Measurements from ENCODE around the gene LRRC51.
"Not testable (repeated sequence)": the region's sequence is repeated elsewhere in the genome, so short reads cannot be mapped to it uniquely, and the experiment has no call there.

LRRC51 gene

GRCh38 chr11:72105888-72106287 lies 25.2 kb downstream of the LRRC51 start, which contains the start of gene TOMT:
TSS of gene TOMT (plus strand) at chr11:72105924. CDS start at chr11:72105952, 28 bp downstream.
- no peak for DNase-seq (ENCODE audit: low read depth, low spot score)

GRCh38 chr11:72111300-72112142 lies 30.9 kb downstream of the LRRC51 start:
- DNase-seq (ENCODE audit: low read depth, low spot score): no peak

- peak; percentile 96 for DNase-seq (ENCODE audit: low read depth, low spot score)
These were observed 31.7 kb downstream of the LRRC51 start, which contains the start of gene ANAPC15 for GRCh38 chr11:72112143-72112977. TSS of gene ANAPC15 (minus strand) at chr11:72112695. CDS start at chr11:72111276, 1,419 bp downstream.

- DNase-seq (ENCODE audit: low read depth, low spot score): no peak
These were observed 32.5 kb downstream of the LRRC51 start for GRCh38 chr11:72112978-72113808.

- DNase-seq (ENCODE audit: low read depth, low spot score): no peak
These were observed 33.9 kb downstream of the LRRC51 start for GRCh38 chr11:72114570-72114969.

- DNase-seq (ENCODE audit: low read depth, low spot score): no peak
These were observed 35.5 kb downstream of the LRRC51 start for GRCh38 chr11:72116019-72116755.

GRCh38 chr11:72119198-72119597 lies 38.5 kb downstream of the LRRC51 start:
- DNase-seq (ENCODE audit: low read depth, low spot score): no peak

- no peak for DNase-seq (ENCODE audit: low read depth, low spot score)
These were observed 40.3 kb downstream of the LRRC51 start for GRCh38 chr11:72120930-72121329.

GRCh38 chr11:72122607-72123006 lies 42.0 kb downstream of the LRRC51 start:
- DNase-seq (ENCODE audit: low read depth, low spot score): no peak

GRCh38 chr11:72123117-72123653 lies 42.5 kb downstream of the LRRC51 start:
- DNase-seq (ENCODE audit: low read depth, low spot score): no peak

- no peak for DNase-seq (ENCODE audit: low read depth, low spot score)
These were observed 43.4 kb downstream of the LRRC51 start for GRCh38 chr11:72124046-72124445.

GRCh38 chr11:72125956-72126355 lies 45.3 kb downstream of the LRRC51 start:
- DNase-seq (ENCODE audit: low read depth, low spot score): no peak

GRCh38 chr11:72127923-72128322 lies 47.3 kb downstream of the LRRC51 start:
- no peak for DNase-seq (ENCODE audit: low read depth, low spot score)

GRCh38 chr11:72129381-72129780 lies 48.7 kb downstream of the LRRC51 start:
- DNase-seq (ENCODE audit: low read depth, low spot score): no peak

GRCh38 chr11:72132646-72133045 lies 52.0 kb downstream of the LRRC51 start:
- no peak for DNase-seq (ENCODE audit: low read depth, low spot score)

GRCh38 chr11:72135473-72135872 lies 54.8 kb downstream of the LRRC51 start, which contains the start of gene FOLR3:
TSS of gene FOLR3 (plus strand) at chr11:72135725. CDS start at chr11:72135953, 228 bp downstream.
- not testable (repeated sequence) for DNase-seq (ENCODE audit: low read depth, low spot score)

GRCh38 chr11:72135891-72136683 lies 55.4 kb downstream of the LRRC51 start:
- DNase-seq (ENCODE audit: low read depth, low spot score): no peak

- no peak for DNase-seq (ENCODE audit: low read depth, low spot score)
These were observed 56.1 kb downstream of the LRRC51 start for GRCh38 chr11:72136684-72137262.

GRCh38 chr11:72138821-72139390 lies 58.3 kb downstream of the LRRC51 start:
- no peak for DNase-seq (ENCODE audit: low read depth, low spot score)

All from brain pericyte (primary cell).